ENCODE measurements around the gene TERB2.

The TERB2 gene

DNA sequence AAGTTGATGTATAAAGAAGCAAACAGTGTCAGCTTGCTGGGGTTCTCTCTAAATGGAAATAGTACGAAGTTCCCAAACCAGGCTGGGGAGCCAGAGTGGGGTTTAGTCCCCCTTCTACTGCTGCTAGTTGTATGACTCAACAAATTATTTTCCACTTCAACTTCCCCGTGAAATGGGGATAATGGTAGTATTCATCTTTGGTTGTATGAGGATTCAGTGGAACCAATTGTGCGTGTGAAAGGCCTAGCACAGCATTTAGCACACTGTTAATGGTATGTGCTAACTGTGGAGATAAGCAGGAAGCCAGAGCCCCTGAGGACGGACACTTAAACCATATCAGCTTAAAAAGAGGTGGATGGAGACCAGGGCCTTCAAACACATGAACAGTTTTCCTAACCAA, 70.7 kb downstream of the TERB2 start:
- Histone ChIP-seq H3K27ac (ENCODE audit: insufficient read depth in 1 of 2, low read depth in 1 of 2, low read length in 2 of 2, poor library complexity in 1 of 2, severe bottlenecking in 2 of 2) (no peak overlapping the region), H3K36me3 (ENCODE audit: control insufficient read depth in 4 of 4, insufficient read depth in 4 of 4, low read length in 3 of 4) (peaks cover 8 to 36% (median 17%) of the 10 kb centered on the region in 4 experiments), H3K27me3 (replicated peaks in 2 of 5; ENCODE audit: control insufficient read depth in 4 of 5, insufficient read depth in 5 of 5, low read length in 4 of 5) (no peaks in the 10 kb centered on the region), H3K4me3 (ENCODE audit: control insufficient read depth in 1 of 7, extremely low read depth in 1 of 7, insufficient read depth in 4 of 7, low read depth in 2 of 7, low read length in 6 of 7) (no peak overlapping the region), H3K9me3 (ENCODE audit: control extremely low read depth in 1 of 5, control insufficient read depth in 4 of 5, insufficient read depth in 2 of 5, low read depth in 1 of 5, low read length in 4 of 5) (peaks cover 0 to 11% (median 4%) of the 10 kb centered on the region in 5 experiments), H3K4me1 (ENCODE audit: control extremely low read depth in 1 of 4, control insufficient read depth in 4 of 4, insufficient read depth in 4 of 4, low read length in 3 of 4) (peaks cover 0 to 30% (median 16%) of the 10 kb centered on the region in 4 experiments)
- POLR2A ChIA-PET: no interaction called here
- CTCF ChIA-PET: interaction anchor here (0.9 to 1.2 kb wide), 2 partner anchors 10 to 11 kb away, joined by 3 to 4 read pairs; no protein-coding TSS in a partner anchor
- 93% methylated on average over 3 of the region's 4 CpGs for WGBS (ENCODE audit: insufficient coverage)
- no peak for DNase-seq
